K562 (cell line): ENCODE measurements around the gene ANKRD12. TPM values are rescaled to one million over a fixed set of nuclear protein-coding genes. Genes with fewer than 3 reads are reported as not detected.

Source experiments
- BDP1 ChIP-seq: IDR thresholded peaks from 3 replicates; pipeline ENCODE4 v1.6.1; 2011; ENCODE audit not compliant: insufficient read length, insufficient read depth
- CBX1 ChIP-seq: sonication (generic); IDR thresholded peaks from 2 replicates; pipeline ENCODE4 v1.6.1; 2016; ENCODE audit warnings: antibody characterized with exemption, low read depth, mild to moderate bottlenecking
- CHD1 ChIP-seq: fragments of 200-600 bp; sonication (generic); IDR thresholded peaks from one replicate; pipeline ENCODE4 v1.6.1; 2012; ENCODE audit warnings: mild to moderate bottlenecking, moderate library complexity, low read length, inconsistent platforms
- ERF ChIP-seq: fragments of 450-650 bp; formaldehyde crosslinking; IDR thresholded peaks from 2 replicates; pipeline ENCODE4 v1.4.0; 2020; ENCODE audit warnings: mild to moderate bottlenecking, mixed read lengths
- MAFF ChIP-seq: IDR thresholded peaks from 2 replicates; pipeline ENCODE4 v1.6.1; 2012; ENCODE audit warnings: low read length, improper control_type of control experiment
- RBM15 ChIP-seq: fragments of 200-400 bp; formaldehyde crosslinking; IDR thresholded peaks from 2 replicates; pipeline ENCODE4 v1.6.1; 2018; ENCODE audit warnings: mild to moderate bottlenecking, low read length, moderate library complexity; ENCODE audit not compliant: insufficient read depth
- ZNF143 ChIP-seq: sonication (generic); formaldehyde crosslinking; IDR thresholded peaks from 2 replicates; pipeline ENCODE4 v1.9.0; 2022; ENCODE audit warnings: mild to moderate bottlenecking, missing genetic modification reagents
- polyA plus RNA-seq, 8 experiments: library from polyadenylated mRNA; depleted of rRNA in 4 of 8; stranded (reverse) in 5 of 8; unstranded in 3 of 8; fragments of >200 nt; fragmentation: Nextera tagmentation in 2 of 8; fragmentation: Illumina TruSeq in 1 of 8; extraction: Ambion mirVana in 2 of 8; extraction: Trizol in 1 of 8; gene quantifications; 2 replicates each; pipeline versions ENCODE4 v1.2.1 to v1.2.3, GENCODE V29; 2011 to 2014; ENCODE audit warnings: inconsistent platforms in 1 of 8, missing spikeins in 1 of 8
- total RNA-seq, 7 experiments: library from RNA; depleted of rRNA in 6 of 7; stranded (reverse); fragments of >200 nt in 6 of 7; fragmentation: Illumina TruSeq in 2 of 7; extraction: Trizol in 2 of 7; gene quantifications; 2 replicates each; pipeline versions ENCODE4 v1.2.1 to v1.2.3, GENCODE V29; 2011 to 2021; ENCODE audit warnings: low replicate concordance in 1 of 7
- TF ChIP-seq, protein P1 (sequence below): fragments of 450-650 bp; formaldehyde crosslinking; conservative IDR thresholded peaks from 2 replicates; pipeline ENCODE4 v1.4.0; 2022; ENCODE audit warnings: mild to moderate bottlenecking, missing genetic modification characterization
- TF ChIP-seq, protein P2 (sequence below): sonication (generic); formaldehyde crosslinking; IDR thresholded peaks from 2 replicates; pipeline ENCODE4 v1.8.1; 2023; ENCODE audit warnings: mild to moderate bottlenecking, missing genetic modification reagents, moderate library complexity
- TF ChIP-seq, protein P3 (sequence below): fragments of 450-650 bp; IDR thresholded peaks from 2 replicates; pipeline ENCODE4 v1.6.1; 2016; ENCODE audit warnings: mild to moderate bottlenecking, moderate library complexity
- TF ChIP-seq, protein P4 (sequence below): fragments of 450-650 bp; conservative IDR thresholded peaks from 2 replicates; pipeline ENCODE4 v1.6.1; 2016; ENCODE audit warnings: missing genetic modification characterization, low read depth, mild to moderate bottlenecking, missing compliant biosample characterization, moderate library complexity

ANKRD12 gene
- total and polyA plus RNA-seq, 9 of the 15 experiments (the other 6 are each of a cell fraction or from before 2014, with no cell fraction given), result 6.6 to 28.2 (median 16.0) TPM

DNA sequence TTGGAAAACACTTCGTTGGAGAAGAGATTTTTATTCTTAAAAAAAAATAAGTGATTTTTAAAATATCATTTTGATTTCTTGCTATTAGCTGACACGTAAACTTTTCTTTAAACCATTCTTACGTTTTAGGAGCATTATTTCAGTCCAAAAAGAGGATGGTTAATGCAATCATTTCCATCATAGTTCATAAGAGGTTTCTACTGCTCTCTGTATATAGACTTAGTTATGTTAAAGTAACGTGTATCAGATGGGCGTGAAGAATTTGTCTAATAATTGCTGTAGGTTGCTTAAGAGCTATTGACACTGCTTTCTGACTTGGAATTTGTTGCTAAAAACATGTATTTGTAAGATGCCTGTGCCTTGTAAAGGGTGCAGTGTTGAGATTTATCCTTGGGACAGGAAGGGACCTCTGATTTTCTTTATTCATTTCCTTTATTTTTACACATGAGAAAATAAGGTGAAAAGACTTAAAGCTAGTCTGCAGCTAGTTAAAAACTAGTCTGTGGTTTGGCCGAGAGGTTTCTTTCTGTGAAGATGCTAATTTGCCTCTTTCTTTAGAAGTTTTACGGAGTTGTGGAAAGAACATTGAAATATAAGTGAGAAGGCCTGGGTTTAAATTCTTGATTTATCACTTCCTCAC lies 2.9 kb downstream of the ANKRD12 start (continued):
- TF ChIP-seq, protein P1, sequence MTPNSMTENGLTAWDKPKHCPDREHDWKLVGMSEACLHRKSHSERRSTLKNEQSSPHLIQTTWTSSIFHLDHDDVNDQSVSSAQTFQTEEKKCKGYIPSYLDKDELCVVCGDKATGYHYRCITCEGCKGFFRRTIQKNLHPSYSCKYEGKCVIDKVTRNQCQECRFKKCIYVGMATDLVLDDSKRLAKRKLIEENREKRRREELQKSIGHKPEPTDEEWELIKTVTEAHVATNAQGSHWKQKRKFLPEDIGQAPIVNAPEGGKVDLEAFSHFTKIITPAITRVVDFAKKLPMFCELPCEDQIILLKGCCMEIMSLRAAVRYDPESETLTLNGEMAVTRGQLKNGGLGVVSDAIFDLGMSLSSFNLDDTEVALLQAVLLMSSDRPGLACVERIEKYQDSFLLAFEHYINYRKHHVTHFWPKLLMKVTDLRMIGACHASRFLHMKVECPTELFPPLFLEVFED (CRISPR knock-in tag), result no peak
- TF ChIP-seq BDP1 (no peak), ZNF143 (no peak), CBX1 (no peak), RBM15 (no peak), CHD1 (peak; percentile 85), MAFF (no peak), ERF (no peak)
- TF ChIP-seq, protein P2, sequence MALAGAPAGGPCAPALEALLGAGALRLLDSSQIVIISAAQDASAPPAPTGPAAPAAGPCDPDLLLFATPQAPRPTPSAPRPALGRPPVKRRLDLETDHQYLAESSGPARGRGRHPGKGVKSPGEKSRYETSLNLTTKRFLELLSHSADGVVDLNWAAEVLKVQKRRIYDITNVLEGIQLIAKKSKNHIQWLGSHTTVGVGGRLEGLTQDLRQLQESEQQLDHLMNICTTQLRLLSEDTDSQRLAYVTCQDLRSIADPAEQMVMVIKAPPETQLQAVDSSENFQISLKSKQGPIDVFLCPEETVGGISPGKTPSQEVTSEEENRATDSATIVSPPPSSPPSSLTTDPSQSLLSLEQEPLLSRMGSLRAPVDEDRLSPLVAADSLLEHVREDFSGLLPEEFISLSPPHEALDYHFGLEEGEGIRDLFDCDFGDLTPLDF (CRISPR knock-in tag), result no peak
- TF ChIP-seq, protein P3, sequence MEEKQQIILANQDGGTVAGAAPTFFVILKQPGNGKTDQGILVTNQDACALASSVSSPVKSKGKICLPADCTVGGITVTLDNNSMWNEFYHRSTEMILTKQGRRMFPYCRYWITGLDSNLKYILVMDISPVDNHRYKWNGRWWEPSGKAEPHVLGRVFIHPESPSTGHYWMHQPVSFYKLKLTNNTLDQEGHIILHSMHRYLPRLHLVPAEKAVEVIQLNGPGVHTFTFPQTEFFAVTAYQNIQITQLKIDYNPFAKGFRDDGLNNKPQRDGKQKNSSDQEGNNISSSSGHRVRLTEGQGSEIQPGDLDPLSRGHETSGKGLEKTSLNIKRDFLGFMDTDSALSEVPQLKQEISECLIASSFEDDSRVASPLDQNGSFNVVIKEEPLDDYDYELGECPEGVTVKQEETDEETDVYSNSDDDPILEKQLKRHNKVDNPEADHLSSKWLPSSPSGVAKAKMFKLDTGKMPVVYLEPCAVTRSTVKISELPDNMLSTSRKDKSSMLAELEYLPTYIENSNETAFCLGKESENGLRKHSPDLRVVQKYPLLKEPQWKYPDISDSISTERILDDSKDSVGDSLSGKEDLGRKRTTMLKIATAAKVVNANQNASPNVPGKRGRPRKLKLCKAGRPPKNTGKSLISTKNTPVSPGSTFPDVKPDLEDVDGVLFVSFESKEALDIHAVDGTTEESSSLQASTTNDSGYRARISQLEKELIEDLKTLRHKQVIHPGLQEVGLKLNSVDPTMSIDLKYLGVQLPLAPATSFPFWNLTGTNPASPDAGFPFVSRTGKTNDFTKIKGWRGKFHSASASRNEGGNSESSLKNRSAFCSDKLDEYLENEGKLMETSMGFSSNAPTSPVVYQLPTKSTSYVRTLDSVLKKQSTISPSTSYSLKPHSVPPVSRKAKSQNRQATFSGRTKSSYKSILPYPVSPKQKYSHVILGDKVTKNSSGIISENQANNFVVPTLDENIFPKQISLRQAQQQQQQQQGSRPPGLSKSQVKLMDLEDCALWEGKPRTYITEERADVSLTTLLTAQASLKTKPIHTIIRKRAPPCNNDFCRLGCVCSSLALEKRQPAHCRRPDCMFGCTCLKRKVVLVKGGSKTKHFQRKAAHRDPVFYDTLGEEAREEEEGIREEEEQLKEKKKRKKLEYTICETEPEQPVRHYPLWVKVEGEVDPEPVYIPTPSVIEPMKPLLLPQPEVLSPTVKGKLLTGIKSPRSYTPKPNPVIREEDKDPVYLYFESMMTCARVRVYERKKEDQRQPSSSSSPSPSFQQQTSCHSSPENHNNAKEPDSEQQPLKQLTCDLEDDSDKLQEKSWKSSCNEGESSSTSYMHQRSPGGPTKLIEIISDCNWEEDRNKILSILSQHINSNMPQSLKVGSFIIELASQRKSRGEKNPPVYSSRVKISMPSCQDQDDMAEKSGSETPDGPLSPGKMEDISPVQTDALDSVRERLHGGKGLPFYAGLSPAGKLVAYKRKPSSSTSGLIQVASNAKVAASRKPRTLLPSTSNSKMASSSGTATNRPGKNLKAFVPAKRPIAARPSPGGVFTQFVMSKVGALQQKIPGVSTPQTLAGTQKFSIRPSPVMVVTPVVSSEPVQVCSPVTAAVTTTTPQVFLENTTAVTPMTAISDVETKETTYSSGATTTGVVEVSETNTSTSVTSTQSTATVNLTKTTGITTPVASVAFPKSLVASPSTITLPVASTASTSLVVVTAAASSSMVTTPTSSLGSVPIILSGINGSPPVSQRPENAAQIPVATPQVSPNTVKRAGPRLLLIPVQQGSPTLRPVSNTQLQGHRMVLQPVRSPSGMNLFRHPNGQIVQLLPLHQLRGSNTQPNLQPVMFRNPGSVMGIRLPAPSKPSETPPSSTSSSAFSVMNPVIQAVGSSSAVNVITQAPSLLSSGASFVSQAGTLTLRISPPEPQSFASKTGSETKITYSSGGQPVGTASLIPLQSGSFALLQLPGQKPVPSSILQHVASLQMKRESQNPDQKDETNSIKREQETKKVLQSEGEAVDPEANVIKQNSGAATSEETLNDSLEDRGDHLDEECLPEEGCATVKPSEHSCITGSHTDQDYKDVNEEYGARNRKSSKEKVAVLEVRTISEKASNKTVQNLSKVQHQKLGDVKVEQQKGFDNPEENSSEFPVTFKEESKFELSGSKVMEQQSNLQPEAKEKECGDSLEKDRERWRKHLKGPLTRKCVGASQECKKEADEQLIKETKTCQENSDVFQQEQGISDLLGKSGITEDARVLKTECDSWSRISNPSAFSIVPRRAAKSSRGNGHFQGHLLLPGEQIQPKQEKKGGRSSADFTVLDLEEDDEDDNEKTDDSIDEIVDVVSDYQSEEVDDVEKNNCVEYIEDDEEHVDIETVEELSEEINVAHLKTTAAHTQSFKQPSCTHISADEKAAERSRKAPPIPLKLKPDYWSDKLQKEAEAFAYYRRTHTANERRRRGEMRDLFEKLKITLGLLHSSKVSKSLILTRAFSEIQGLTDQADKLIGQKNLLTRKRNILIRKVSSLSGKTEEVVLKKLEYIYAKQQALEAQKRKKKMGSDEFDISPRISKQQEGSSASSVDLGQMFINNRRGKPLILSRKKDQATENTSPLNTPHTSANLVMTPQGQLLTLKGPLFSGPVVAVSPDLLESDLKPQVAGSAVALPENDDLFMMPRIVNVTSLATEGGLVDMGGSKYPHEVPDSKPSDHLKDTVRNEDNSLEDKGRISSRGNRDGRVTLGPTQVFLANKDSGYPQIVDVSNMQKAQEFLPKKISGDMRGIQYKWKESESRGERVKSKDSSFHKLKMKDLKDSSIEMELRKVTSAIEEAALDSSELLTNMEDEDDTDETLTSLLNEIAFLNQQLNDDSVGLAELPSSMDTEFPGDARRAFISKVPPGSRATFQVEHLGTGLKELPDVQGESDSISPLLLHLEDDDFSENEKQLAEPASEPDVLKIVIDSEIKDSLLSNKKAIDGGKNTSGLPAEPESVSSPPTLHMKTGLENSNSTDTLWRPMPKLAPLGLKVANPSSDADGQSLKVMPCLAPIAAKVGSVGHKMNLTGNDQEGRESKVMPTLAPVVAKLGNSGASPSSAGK, result no peak
- TF ChIP-seq, protein P4, sequence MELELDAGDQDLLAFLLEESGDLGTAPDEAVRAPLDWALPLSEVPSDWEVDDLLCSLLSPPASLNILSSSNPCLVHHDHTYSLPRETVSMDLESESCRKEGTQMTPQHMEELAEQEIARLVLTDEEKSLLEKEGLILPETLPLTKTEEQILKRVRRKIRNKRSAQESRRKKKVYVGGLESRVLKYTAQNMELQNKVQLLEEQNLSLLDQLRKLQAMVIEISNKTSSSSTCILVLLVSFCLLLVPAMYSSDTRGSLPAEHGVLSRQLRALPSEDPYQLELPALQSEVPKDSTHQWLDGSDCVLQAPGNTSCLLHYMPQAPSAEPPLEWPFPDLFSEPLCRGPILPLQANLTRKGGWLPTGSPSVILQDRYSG, result no peak
